Neural crest cell (in vitro differentiated cells): ENCODE data around the gene CHST11. TPM values are rescaled to one million over a fixed set of nuclear protein-coding genes. Genes with fewer than 3 reads are reported as not detected.

Experiments
- DNase-seq: peaks from one replicate; pipeline ENCODE4 v3.0.0; 2021; ENCODE audit warnings: low read depth, mixed read lengths, low spot score
- H3K27ac Mint-ChIP-seq: one replicate; pipeline ENCODE4 v1.8.0; 2021; ENCODE audit warnings: mild to moderate bottlenecking, mixed read lengths; ENCODE audit not compliant: unreplicated experiment
- H3K27me3 Mint-ChIP-seq: 2 replicates; pipeline ENCODE4 v1.8.0; 2021; ENCODE audit warnings: low read depth, mild to moderate bottlenecking, mixed read lengths
- H3K36me3 Mint-ChIP-seq: 2 replicates; pipeline ENCODE4 v1.8.0; 2021; ENCODE audit warnings: low read depth, mild to moderate bottlenecking, mixed read lengths
- H3K4me1 Mint-ChIP-seq: 2 replicates; pipeline ENCODE4 v1.8.0; 2021; ENCODE audit warnings: mixed read lengths
- H3K4me3 Mint-ChIP-seq: one replicate; pipeline ENCODE4 v1.8.0; 2021; ENCODE audit warnings: mild to moderate bottlenecking, mixed read lengths
- H3K9me3 Mint-ChIP-seq: 2 replicates; pipeline ENCODE4 v1.8.0; 2021; ENCODE audit warnings: mixed read lengths
- total RNA-seq: library from RNA; stranded (reverse); gene quantifications from 2 replicates; pipeline ENCODE4 v1.2.1, GENCODE V29; 2021
- TF ChIP-seq, protein P1 (sequence below): fragments of 200-600 bp; sonication (generic); conservative IDR thresholded peaks from 2 replicates; pipeline ENCODE4 v1.5.0; 2021; ENCODE audit warnings: antibody characterized with exemption, mild to moderate bottlenecking

The CHST11 gene
- total RNA-seq, 1 donor from 2014 or later: 10.0 TPM

DNA sequence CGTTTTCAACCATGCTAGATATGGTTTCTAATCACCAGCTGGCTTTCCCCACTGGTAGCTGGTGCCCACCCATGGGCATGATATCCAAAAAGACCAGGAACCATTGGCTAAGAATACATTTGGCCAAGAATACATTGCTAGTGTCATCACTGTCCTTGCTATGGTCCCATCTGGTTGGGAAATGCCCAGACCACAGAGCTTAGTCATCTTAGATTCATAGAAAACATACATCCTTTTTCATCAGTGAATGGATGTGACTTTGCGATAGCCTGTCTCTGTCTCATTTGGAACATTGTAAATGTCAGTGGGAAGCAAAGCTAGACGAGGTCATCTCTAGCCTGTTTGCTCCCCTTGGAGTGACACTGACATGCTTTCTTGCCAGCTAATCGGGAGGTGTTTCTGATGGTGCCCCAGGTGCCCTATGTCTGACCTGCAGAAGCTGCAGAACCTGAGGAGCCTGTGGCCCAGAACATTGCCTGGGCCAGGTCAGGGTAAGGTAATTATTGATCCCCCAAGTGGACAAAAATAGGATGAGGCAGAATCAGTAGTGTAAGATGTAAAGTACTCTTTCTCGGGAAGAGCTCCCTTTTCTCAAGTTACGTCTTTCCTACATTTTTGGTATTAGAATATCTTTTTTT lies 306.5 kb downstream of the CHST11 start:
- DNase-seq: no peak
- Mint-ChIP-seq H3K4me3 (no peak overlapping the region), H3K36me3 (peaks cover 7% of the 10 kb centered on the region), H3K27ac (no peak overlapping the region), H3K9me3 (no peaks in the 10 kb centered on the region), H3K4me1 (peaks cover 18% of the 10 kb centered on the region), H3K27me3 (no peaks in the 10 kb centered on the region)
- TF ChIP-seq, protein P1, sequence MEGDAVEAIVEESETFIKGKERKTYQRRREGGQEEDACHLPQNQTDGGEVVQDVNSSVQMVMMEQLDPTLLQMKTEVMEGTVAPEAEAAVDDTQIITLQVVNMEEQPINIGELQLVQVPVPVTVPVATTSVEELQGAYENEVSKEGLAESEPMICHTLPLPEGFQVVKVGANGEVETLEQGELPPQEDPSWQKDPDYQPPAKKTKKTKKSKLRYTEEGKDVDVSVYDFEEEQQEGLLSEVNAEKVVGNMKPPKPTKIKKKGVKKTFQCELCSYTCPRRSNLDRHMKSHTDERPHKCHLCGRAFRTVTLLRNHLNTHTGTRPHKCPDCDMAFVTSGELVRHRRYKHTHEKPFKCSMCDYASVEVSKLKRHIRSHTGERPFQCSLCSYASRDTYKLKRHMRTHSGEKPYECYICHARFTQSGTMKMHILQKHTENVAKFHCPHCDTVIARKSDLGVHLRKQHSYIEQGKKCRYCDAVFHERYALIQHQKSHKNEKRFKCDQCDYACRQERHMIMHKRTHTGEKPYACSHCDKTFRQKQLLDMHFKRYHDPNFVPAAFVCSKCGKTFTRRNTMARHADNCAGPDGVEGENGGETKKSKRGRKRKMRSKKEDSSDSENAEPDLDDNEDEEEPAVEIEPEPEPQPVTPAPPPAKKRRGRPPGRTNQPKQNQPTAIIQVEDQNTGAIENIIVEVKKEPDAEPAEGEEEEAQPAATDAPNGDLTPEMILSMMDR: no peak

DNA sequence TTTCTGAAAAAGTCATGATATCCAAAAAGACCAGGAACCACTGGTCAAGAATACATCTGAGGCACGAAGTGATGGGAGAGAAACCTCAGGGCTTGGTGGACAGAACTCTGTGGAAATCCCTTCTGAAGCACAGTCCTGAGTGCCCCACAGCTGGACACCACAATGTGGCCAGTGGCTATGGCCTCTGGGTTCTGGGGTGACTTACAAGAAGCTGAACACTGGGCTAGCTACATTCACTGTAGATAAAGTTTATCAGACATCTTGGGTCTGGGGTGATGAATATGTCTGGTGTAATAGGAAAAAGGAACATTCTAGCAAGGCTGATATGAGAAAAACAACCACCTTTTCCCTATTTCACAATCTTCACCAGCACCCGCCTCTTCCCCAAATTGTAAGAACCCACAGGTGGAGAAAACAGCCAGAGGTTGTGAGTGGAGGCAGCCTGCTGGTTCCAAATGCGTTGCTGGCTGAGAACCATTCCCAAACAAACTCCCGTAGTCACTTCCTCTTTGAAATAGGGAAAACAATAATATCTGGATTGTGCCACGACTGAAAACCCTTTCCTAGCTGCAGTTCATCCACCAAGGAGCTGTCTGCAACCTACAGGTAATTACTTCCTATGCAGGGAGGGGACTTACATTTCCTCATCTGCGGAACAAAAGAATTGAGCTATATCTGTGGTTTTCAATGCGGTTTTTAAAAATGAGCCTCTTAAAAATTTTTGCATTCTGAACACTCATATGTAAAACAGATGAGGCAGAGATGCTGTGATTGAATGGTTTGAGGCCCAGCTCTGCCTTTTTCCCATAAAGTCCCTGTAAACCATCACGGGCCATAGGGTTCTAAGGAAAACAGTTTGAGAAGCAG lies 307.7 kb downstream of the CHST11 start:
- TF ChIP-seq, protein P1: no peak
- Mint-ChIP-seq H3K27me3 (no peaks in the 10 kb centered on the region), H3K4me3 (no peak overlapping the region), H3K27ac (no peak overlapping the region), H3K9me3 (no peaks in the 10 kb centered on the region), H3K4me1 (peaks cover 25% of the 10 kb centered on the region), H3K36me3 (peaks cover 7% of the 10 kb centered on the region)
- no peak for DNase-seq

DNA sequence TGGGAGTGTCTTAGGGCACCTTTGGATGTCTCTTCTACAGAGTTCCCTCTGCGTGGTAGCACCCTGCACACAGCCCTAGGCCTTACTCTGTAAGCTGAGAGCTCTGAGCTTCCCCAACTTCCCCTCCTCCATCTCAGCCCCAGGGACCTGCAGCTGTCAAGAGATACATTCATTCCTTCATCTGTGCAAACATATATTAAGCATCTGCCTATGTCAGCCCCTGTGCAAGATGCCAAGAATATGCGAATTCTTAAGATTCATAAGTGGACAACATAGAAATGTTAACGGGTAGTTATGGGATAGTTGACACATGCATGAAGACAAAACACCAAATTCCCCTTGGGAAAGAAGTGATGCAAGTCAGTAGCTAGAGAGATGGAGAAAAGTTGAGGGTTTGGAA lies 310.5 kb downstream of the CHST11 start:
- no peak overlapping the region for H3K4me3 Mint-ChIP-seq
- TF ChIP-seq, protein P1: no peak
- no peaks in the 10 kb centered on the region for H3K27me3 Mint-ChIP-seq
- no peak for DNase-seq
- H3K9me3 Mint-ChIP-seq: peaks cover 4% of the 10 kb centered on the region
- H3K4me1 Mint-ChIP-seq: peaks cover 7% of the 10 kb centered on the region
- peaks cover 4% of the 10 kb centered on the region for H3K36me3 Mint-ChIP-seq
- no peak overlapping the region for H3K27ac Mint-ChIP-seq

DNA sequence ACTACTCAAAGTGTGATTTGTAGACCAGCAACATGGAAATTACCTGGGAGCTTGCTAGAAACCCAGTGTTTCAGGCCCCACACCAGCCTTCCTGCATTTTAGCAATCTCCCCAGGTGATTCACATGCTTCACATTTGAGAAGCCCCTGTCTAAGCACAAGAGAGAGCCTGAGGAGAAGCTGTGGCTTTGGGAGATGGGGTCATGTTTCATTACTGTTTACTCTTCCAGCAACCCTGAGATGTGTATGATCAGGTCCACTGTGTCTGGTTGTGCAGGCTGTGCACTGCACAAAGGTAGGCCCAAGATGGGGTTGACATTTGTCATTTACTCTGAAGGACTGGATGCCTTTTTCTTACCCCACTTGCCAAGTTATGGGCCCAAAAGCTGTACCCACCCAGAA lies 311.3 kb downstream of the CHST11 start:
- Mint-ChIP-seq H3K9me3 (peaks cover 8% of the 10 kb centered on the region), H3K27ac (no peak overlapping the region), H3K4me1 (peaks cover 7% of the 10 kb centered on the region), H3K27me3 (no peaks in the 10 kb centered on the region), H3K36me3 (peaks cover 6% of the 10 kb centered on the region), H3K4me3 (no peak overlapping the region)
- no peak for DNase-seq
- TF ChIP-seq, protein P1: no peak

DNA sequence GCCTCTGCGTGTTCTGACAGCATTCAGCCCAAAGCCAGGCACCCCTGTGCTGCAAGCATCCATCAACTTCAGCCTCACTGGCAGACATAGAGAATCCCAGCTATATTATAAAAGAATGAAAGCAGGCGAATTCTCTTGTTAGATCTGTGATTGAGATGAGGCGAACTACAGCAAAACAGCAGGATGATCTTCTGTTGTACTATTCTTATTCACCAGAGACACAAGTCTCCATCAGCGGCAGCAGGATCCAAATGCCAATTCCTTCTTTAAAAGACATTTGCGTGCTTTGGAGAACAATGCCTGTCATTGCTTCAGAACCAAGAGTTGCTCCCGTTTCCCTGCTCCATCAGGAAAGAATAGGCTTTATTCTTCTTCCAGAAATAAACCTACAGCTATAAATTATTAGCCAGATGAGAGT lies 312.4 kb downstream of the CHST11 start:
- TF ChIP-seq, protein P1: no peak
- no peak overlapping the region for H3K27ac Mint-ChIP-seq

More for the DNA sequence above, 312.4 kb downstream of the CHST11 start:
- Mint-ChIP-seq H3K4me1 (peaks cover 7% of the 10 kb centered on the region), H3K9me3 (peaks cover 14% of the 10 kb centered on the region), H3K4me3 (no peak overlapping the region), H3K36me3 (peaks cover 2% of the 10 kb centered on the region), H3K27me3 (no peaks in the 10 kb centered on the region)
- DNase-seq: no peak
